ENCODE results near the gene YTHDC2. TPM values are rescaled to one million over a fixed set of nuclear protein-coding genes. Genes with fewer than 3 reads are reported as not detected.
"Not testable (repeated sequence)": the region's sequence is repeated elsewhere in the genome, so short reads cannot be mapped to it uniquely, and the experiment has no call there.

The YTHDC2 gene
- total RNA-seq, 2 donors from 2014 or later: 23.1 to 37.6 TPM

- Mint-ChIP-seq H3K4me1 (ENCODE audit: low read depth in 2 of 2) (peaks cover 0 to 5% of the 10 kb centered on the region in 2 donors), H3K27ac (no peak overlapping the region), H3K9me3 (no peaks in the 10 kb centered on the region), H3K36me3 (peaks cover 6% of the 10 kb centered on the region), H3K27me3 (peaks cover 4 to 7% of the 10 kb centered on the region in 2 donors), H3K4me3 (no peak overlapping the region)
- no peak for DNase-seq (ENCODE audit: low spot score)
- no peak for ATAC-seq
Measured at GRCh38 chr5:113598926-113599325, 85.4 kb downstream of the YTHDC2 start.

GRCh38 chr5:113600255-113600905, 86.9 kb downstream of the YTHDC2 start:
- peaks cover 9 to 11% of the 10 kb centered on the region in 2 donors for H3K27me3 Mint-ChIP-seq
- peaks cover 6% of the 10 kb centered on the region for H3K36me3 Mint-ChIP-seq
- ATAC-seq: no peak
- no peak overlapping the region for H3K4me3 Mint-ChIP-seq
- H3K27ac Mint-ChIP-seq: peak overlapping the region in 1 of 2 donors; percentile 33
- no peak for DNase-seq (ENCODE audit: low spot score)
- H3K4me1 Mint-ChIP-seq (ENCODE audit: low read depth in 2 of 2): peaks cover 0 to 5% of the 10 kb centered on the region in 2 donors
- no peaks in the 10 kb centered on the region for H3K9me3 Mint-ChIP-seq

- H3K36me3 Mint-ChIP-seq: peaks cover 6% of the 10 kb centered on the region
- H3K27me3 Mint-ChIP-seq: peaks cover 17 to 21% of the 10 kb centered on the region in 2 donors
- no peak for DNase-seq (ENCODE audit: low spot score)
- no peak for ATAC-seq
- no peak overlapping the region for H3K4me3 Mint-ChIP-seq
- H3K27ac Mint-ChIP-seq: peak overlapping the region in 1 of 2 donors; percentile 20
- H3K4me1 Mint-ChIP-seq (ENCODE audit: low read depth in 2 of 2): peaks cover 0 to 8% of the 10 kb centered on the region in 2 donors
- H3K9me3 Mint-ChIP-seq: no peaks in the 10 kb centered on the region
Measured at GRCh38 chr5:113601423-113601822, 87.9 kb downstream of the YTHDC2 start.

DNA sequence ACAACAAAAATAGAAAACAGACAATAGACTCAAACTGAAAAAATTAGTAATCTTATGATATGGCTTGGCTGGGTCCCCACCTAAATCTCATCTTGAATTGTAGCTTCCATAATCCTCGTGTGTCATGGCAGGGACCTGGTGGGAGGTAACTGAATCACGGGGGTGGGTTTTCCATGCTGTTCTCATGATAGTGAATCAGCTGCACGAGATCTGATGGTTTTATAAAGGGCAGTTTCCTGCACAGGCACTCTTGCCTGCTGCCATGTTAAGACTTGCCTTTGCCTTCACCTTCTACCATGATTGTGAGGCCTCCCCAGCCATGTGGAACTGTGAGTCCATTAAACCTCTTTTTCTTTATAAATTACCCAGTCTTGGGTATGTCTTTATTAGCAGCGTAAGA, 89.8 kb downstream of the YTHDC2 start:
- peaks cover 26 to 27% of the 10 kb centered on the region in 2 donors for H3K27me3 Mint-ChIP-seq
- H3K27ac Mint-ChIP-seq; H3K4me3 Mint-ChIP-seq; H3K36me3 Mint-ChIP-seq; ATAC-seq; H3K9me3 Mint-ChIP-seq; DNase-seq (ENCODE audit: low spot score): not testable (repeated sequence)
- H3K4me1 Mint-ChIP-seq (ENCODE audit: low read depth in 2 of 2): peaks cover 7 to 15% of the 10 kb centered on the region in 2 donors

GRCh38 chr5:113606298-113607134, 93.0 kb downstream of the YTHDC2 start:
- no peaks in the 10 kb centered on the region for H3K9me3 Mint-ChIP-seq
- H3K36me3 Mint-ChIP-seq: no peaks in the 10 kb centered on the region
- H3K4me1 Mint-ChIP-seq (ENCODE audit: low read depth in 2 of 2): peaks cover 7 to 12% of the 10 kb centered on the region in 2 donors
- no peak overlapping the region for H3K27ac Mint-ChIP-seq
- peaks cover 26 to 27% of the 10 kb centered on the region in 2 donors for H3K27me3 Mint-ChIP-seq
- ATAC-seq (peak; percentile 65 to 75), DNase-seq (ENCODE audit: low spot score) (no peak)
- no peak overlapping the region for H3K4me3 Mint-ChIP-seq

- Mint-ChIP-seq H3K9me3 (no peaks in the 10 kb centered on the region), H3K4me3 (no peak overlapping the region), H3K4me1 (ENCODE audit: low read depth in 2 of 2) (peaks cover 7 to 11% of the 10 kb centered on the region in 2 donors), H3K27me3 (peaks cover 26 to 27% of the 10 kb centered on the region in 2 donors), H3K27ac (no peak overlapping the region), H3K36me3 (no peaks in the 10 kb centered on the region)
- ATAC-seq (no peak), DNase-seq (ENCODE audit: low spot score) (no peak)
Measured at GRCh38 chr5:113607361-113607760, 93.9 kb downstream of the YTHDC2 start.

DNA sequence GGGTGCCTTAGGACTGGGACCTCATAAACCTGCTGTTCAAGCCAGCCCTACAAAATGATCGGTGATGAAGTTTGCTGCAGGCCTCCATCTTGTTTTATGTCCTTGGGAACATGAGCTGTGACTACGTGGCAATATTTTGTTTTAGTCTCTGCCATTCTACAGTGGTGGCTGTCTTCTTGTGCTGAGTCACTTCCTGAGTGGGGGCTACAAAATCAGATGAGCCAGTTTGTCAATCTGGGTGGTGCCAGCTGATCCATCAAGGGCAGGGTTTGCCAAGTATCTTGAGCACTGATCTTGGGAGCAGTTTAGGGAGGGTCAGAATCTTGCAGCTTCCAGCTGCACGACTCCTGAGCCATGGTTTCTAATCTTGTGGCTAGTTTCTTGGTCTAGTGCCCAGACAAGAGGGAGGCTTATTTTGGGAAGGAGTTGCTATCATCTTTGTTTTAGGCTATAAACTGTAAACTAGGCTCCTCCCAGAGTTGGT, 94.7 kb downstream of the YTHDC2 start:
- ATAC-seq (peak in 1 of 2 donors; percentile 56), DNase-seq (ENCODE audit: low spot score) (no peak)
- Mint-ChIP-seq H3K9me3 (no peaks in the 10 kb centered on the region), H3K27me3 (peaks cover 20 to 24% of the 10 kb centered on the region in 2 donors), H3K4me3 (no peak overlapping the region), H3K36me3 (no peaks in the 10 kb centered on the region), H3K27ac (no peak overlapping the region), H3K4me1 (ENCODE audit: low read depth in 2 of 2) (peaks cover 7 to 11% of the 10 kb centered on the region in 2 donors)

GRCh38 chr5:113612060-113612496, 98.6 kb downstream of the YTHDC2 start:
- H3K36me3 Mint-ChIP-seq: no peaks in the 10 kb centered on the region
- ATAC-seq (no peak), DNase-seq (ENCODE audit: low spot score) (no peak)

DNA sequence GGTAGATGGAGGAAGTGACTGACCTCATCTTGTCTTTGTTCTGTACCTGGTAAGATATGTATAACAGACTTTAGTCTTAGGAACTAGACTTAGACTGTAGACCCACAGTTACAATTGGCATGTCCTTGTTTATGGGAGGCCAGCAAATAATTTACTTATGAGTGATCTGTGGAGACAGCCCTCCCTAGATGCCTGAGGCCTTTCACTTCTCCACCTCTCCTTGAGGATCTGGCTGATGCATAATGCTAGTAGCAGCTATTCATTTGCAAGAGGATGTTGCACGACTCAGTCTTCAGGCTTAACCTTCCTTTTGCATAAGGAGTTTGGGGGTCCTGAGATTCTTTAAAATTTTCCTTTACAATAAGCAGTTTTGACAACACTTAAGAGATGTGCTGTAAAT, 100.7 kb downstream of the YTHDC2 start:
- Mint-ChIP-seq H3K27ac (no peak overlapping the region), H3K4me3 (no peak overlapping the region), H3K36me3 (no peaks in the 10 kb centered on the region), H3K27me3 (peaks cover 10 to 19% of the 10 kb centered on the region in 2 donors), H3K4me1 (ENCODE audit: low read depth in 2 of 2) (no peaks in the 10 kb centered on the region), H3K9me3 (no peaks in the 10 kb centered on the region)
- DNase-seq (ENCODE audit: low spot score) (no peak), ATAC-seq (no peak)

More at GRCh38 chr5:113612060-113612496, 98.6 kb downstream of the YTHDC2 start:
- Mint-ChIP-seq H3K4me3 (no peak overlapping the region), H3K27me3 (peaks cover 16 to 19% of the 10 kb centered on the region in 2 donors), H3K9me3 (no peaks in the 10 kb centered on the region), H3K27ac (no peak overlapping the region), H3K4me1 (ENCODE audit: low read depth in 2 of 2) (peaks cover 5 to 7% of the 10 kb centered on the region in 2 donors)

- no peaks in the 10 kb centered on the region for H3K4me1 Mint-ChIP-seq (ENCODE audit: low read depth in 2 of 2)
- ATAC-seq (no peak), DNase-seq (ENCODE audit: low spot score) (no peak)
- H3K9me3 Mint-ChIP-seq: no peaks in the 10 kb centered on the region
- no peak overlapping the region for H3K27ac Mint-ChIP-seq
- H3K27me3 Mint-ChIP-seq: peaks cover 10 to 19% of the 10 kb centered on the region in 2 donors
- H3K36me3 Mint-ChIP-seq: no peaks in the 10 kb centered on the region
- H3K4me3 Mint-ChIP-seq: no peak overlapping the region
Measured at GRCh38 chr5:113615708-113616107, 102.2 kb downstream of the YTHDC2 start.

DNA sequence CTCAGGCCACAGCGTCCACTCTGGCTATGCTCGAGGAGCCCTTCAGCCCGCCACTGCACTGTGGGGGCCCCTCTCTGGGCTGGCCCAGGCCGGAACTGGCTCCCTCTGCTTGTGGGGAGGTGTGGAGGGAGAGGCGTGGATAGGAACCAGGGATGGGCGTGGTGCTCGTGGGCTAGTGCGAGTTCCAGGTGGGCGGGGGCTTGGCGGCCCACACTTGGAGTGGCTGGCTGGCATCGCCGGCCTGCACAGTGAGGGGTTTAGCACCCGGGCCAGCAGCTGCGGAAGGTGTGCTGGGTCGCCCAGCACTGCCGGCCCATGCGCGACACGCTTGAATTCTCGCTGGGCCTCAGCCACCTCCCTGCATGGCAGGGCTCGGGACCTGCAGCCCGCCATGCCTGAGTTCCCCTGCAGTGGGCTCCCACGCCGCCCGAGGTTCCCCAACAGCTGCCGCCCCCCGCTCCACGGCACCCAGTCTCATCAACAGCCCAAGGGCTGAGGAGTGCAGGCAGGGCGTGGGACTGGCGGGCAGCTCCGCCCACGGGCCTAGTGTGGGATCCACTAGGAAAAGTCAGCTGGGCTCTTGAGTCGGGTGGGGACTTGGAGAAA, 103.8 kb downstream of the YTHDC2 start:
- no peaks in the 10 kb centered on the region for H3K36me3 Mint-ChIP-seq
- peaks cover 10 to 19% of the 10 kb centered on the region in 2 donors for H3K27me3 Mint-ChIP-seq
- H3K4me3 Mint-ChIP-seq: no peak overlapping the region
- no peak for DNase-seq (ENCODE audit: low spot score)
- no peak for ATAC-seq
- H3K9me3 Mint-ChIP-seq: no peaks in the 10 kb centered on the region
- H3K4me1 Mint-ChIP-seq (ENCODE audit: low read depth in 2 of 2): no peaks in the 10 kb centered on the region
- no peak overlapping the region for H3K27ac Mint-ChIP-seq

GRCh38 chr5:113632996-113633395, 119.5 kb downstream of the YTHDC2 start:
- no peak for DNase-seq (ENCODE audit: low spot score)
- H3K27ac Mint-ChIP-seq: no peak overlapping the region
- H3K36me3 Mint-ChIP-seq: no peaks in the 10 kb centered on the region
- no peak for ATAC-seq
- no peaks in the 10 kb centered on the region for H3K4me1 Mint-ChIP-seq (ENCODE audit: low read depth in 2 of 2)
- H3K4me3 Mint-ChIP-seq: no peak overlapping the region
- peaks cover 17 to 27% of the 10 kb centered on the region in 2 donors for H3K27me3 Mint-ChIP-seq
- no peaks in the 10 kb centered on the region for H3K9me3 Mint-ChIP-seq

DNA sequence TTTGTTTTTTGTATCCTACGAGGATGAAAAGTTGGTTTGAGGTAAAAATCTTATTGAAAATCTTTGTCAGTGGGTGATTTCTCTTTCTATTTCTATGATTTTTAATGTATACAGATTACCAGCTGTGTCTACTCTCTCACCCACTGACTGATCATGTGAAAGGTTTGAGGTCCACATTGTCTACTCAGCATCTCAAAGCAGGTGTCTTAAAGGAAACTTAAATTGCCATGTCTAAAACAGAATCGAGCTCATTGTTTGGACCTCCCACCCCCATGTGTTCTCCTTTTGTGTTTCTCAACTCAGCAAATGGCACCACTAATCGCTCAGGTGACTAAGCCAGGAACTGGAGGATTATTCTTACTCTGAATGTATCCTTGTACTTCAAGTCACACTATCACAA, 121.5 kb downstream of the YTHDC2 start:
- H3K9me3 Mint-ChIP-seq: no peaks in the 10 kb centered on the region
- no peak overlapping the region for H3K27ac Mint-ChIP-seq
- H3K27me3 Mint-ChIP-seq: peaks cover 14 to 27% of the 10 kb centered on the region in 2 donors
- H3K4me1 Mint-ChIP-seq (ENCODE audit: low read depth in 2 of 2): no peaks in the 10 kb centered on the region
- no peak overlapping the region for H3K4me3 Mint-ChIP-seq
- DNase-seq (ENCODE audit: low spot score) (no peak), ATAC-seq (no peak)
- H3K36me3 Mint-ChIP-seq: no peaks in the 10 kb centered on the region
